Mesendoderm (in vitro differentiated cells): ENCODE results near the gene BBS9.

ENCODE experiments used
- DNase-seq: peaks from one replicate; pipeline ENCODE4 v3.0.0; 2013
- H2AK5ac ChIP-seq: 2 replicates; pipeline ENCODE4 v1.6.1; 2013; ENCODE audit warnings: low read length, inconsistent platforms
- H2BK120ac ChIP-seq: 2 replicates; pipeline ENCODE4 v1.6.1; 2013; ENCODE audit warnings: low read depth, mild to moderate bottlenecking, low read length, moderate library complexity, mixed read lengths
- H2BK15ac ChIP-seq: replicated peaks from 2 replicates; pipeline ENCODE4 v1.6.1; 2013; ENCODE audit warnings: low read depth, mild to moderate bottlenecking, moderate library complexity
- H2BK5ac ChIP-seq: 2 replicates; pipeline ENCODE4 v1.6.1; 2013; ENCODE audit warnings: low read length, inconsistent platforms
- H3K18ac ChIP-seq: 2 replicates; pipeline ENCODE4 v1.6.1; 2013; ENCODE audit warnings: mild to moderate bottlenecking, low read length, mixed read lengths
- H3K23ac ChIP-seq: one replicate; pipeline ENCODE4 v1.6.1; 2013; ENCODE audit warnings: low read length
- H3K27ac ChIP-seq: 2 replicates; pipeline ENCODE4 v1.5.1; 2013; ENCODE audit warnings: low read depth, mild to moderate bottlenecking, inconsistent platforms, low read length, moderate library complexity
- H3K27me3 ChIP-seq: 2 replicates; pipeline ENCODE4 v1.6.1; 2013; ENCODE audit warnings: low read length, control low read depth, mild to moderate bottlenecking, inconsistent platforms; ENCODE audit not compliant: insufficient read depth, poor library complexity
- H3K36me3 ChIP-seq: 2 replicates; pipeline ENCODE4 v1.6.1; 2013; ENCODE audit warnings: low read length, inconsistent platforms; ENCODE audit not compliant: control insufficient read depth, insufficient read depth
- H3K4ac ChIP-seq: one replicate; pipeline ENCODE4 v1.6.1; 2013; ENCODE audit warnings: low read depth, mild to moderate bottlenecking, low read length, moderate library complexity
- H3K4me1 ChIP-seq: 2 replicates; pipeline ENCODE4 v1.6.1; 2013; ENCODE audit warnings: low read depth, low read length, inconsistent platforms; ENCODE audit not compliant: control insufficient read depth
- H3K4me2 ChIP-seq: 2 replicates; pipeline ENCODE4 v1.6.1; 2013; ENCODE audit warnings: low read length
- H3K4me3 ChIP-seq: 2 replicates; pipeline ENCODE4 v1.5.1; 2013; ENCODE audit warnings: mild to moderate bottlenecking, low read length
- H3K56ac ChIP-seq: one replicate; pipeline ENCODE4 v1.6.1; 2013; ENCODE audit warnings: low read length
- H3K79me1 ChIP-seq: 2 replicates; pipeline ENCODE4 v1.6.1; 2013; ENCODE audit warnings: low read length, inconsistent platforms
- H3K79me2 ChIP-seq: 2 replicates; pipeline ENCODE4 v1.6.1; 2013; ENCODE audit warnings: mild to moderate bottlenecking, low read length; ENCODE audit not compliant: control insufficient read depth, insufficient read depth
- H3K9ac ChIP-seq: 2 replicates; pipeline ENCODE4 v1.6.1; 2013; ENCODE audit warnings: low read length, inconsistent platforms
- H4K5ac ChIP-seq: one replicate; pipeline ENCODE4 v1.6.1; 2013; ENCODE audit warnings: low read length
- H4K8ac ChIP-seq: one replicate; pipeline ENCODE4 v1.6.1; 2013; ENCODE audit warnings: low read depth, mild to moderate bottlenecking, control low read depth, low read length, moderate library complexity
- WGBS: extraction: QIAGEN DNeasy Blood & Tissue Kit; methylation state at CpG from one replicate; pipeline ENCODE4 v1.1.7; 2013; ENCODE audit warnings: low lambda C conversion rate, missing lambda C conversion rate; ENCODE audit not compliant: insufficient coverage; ENCODE audit errors: extremely low coverage; 5-methylcytosine and 5-hydroxymethylcytosine counted together

Gene BBS9

GRCh38 chr7:33582533-33582932, 453.2 kb downstream of the BBS9 start:
- H3K79me2 ChIP-seq, result no peaks in the 10 kb centered on the region
- H2BK120ac ChIP-seq, result no peak overlapping the region
- no peak overlapping the region for H3K4me3 ChIP-seq
- H3K4ac ChIP-seq, result no peak overlapping the region
- no peak overlapping the region for H3K56ac ChIP-seq
- H3K18ac ChIP-seq, result no peak overlapping the region
- no peak overlapping the region for H3K9ac ChIP-seq
- H3K27ac ChIP-seq, result no peak overlapping the region
- no peak overlapping the region for H2BK5ac ChIP-seq
- no peak overlapping the region for H4K8ac ChIP-seq
- no peaks in the 10 kb centered on the region for H3K4me1 ChIP-seq
- H4K5ac ChIP-seq, result no peak overlapping the region
- no peak overlapping the region for H3K23ac ChIP-seq
- H3K79me1 ChIP-seq, result no peaks in the 10 kb centered on the region
- H3K4me2 ChIP-seq, result no peak overlapping the region
- no peak overlapping the region for H2BK15ac ChIP-seq
- H2AK5ac ChIP-seq, result no peak overlapping the region
- WGBS, result no CpG with 5 or more reads among the region's 1 CpG
- H3K36me3 ChIP-seq, result no peaks in the 10 kb centered on the region
- H3K27me3 ChIP-seq, result no peaks in the 10 kb centered on the region
- DNase-seq, result no peak

- no peaks in the 10 kb centered on the region for H3K36me3 ChIP-seq
- H3K9ac ChIP-seq, result no peak overlapping the region
- no peak overlapping the region for H3K4me3 ChIP-seq
- H4K5ac ChIP-seq, result no peak overlapping the region
- no peaks in the 10 kb centered on the region for H3K79me1 ChIP-seq
- no peak overlapping the region for H2AK5ac ChIP-seq
- no peak for DNase-seq
- WGBS, result no CpG with 5 or more reads among the region's 2 CpGs
- H2BK15ac ChIP-seq, result no peak overlapping the region
- no peak overlapping the region for H3K4ac ChIP-seq
- H4K8ac ChIP-seq, result no peak overlapping the region
- H3K18ac ChIP-seq, result no peak overlapping the region
- H3K4me1 ChIP-seq, result no peaks in the 10 kb centered on the region
- no peak overlapping the region for H3K23ac ChIP-seq
- no peak overlapping the region for H2BK5ac ChIP-seq
- H3K79me2 ChIP-seq, result no peaks in the 10 kb centered on the region
- no peaks in the 10 kb centered on the region for H3K27me3 ChIP-seq
- H3K4me2 ChIP-seq, result no peak overlapping the region
- no peak overlapping the region for H3K56ac ChIP-seq
- H3K27ac ChIP-seq, result no peak overlapping the region
- no peak overlapping the region for H2BK120ac ChIP-seq
These were observed 460.5 kb downstream of the BBS9 start for GRCh38 chr7:33589911-33590310.

GRCh38 chr7:33590916-33591315, 461.6 kb downstream of the BBS9 start:
- H3K4me1 ChIP-seq, result no peaks in the 10 kb centered on the region
- H2BK120ac ChIP-seq, result no peak overlapping the region
- H4K5ac ChIP-seq, result no peak overlapping the region
- no peaks in the 10 kb centered on the region for H3K79me1 ChIP-seq
- H3K36me3 ChIP-seq, result no peaks in the 10 kb centered on the region
- no peaks in the 10 kb centered on the region for H3K79me2 ChIP-seq
- H4K8ac ChIP-seq, result no peak overlapping the region
- H3K27ac ChIP-seq, result no peak overlapping the region
- H3K4me2 ChIP-seq, result no peak overlapping the region
- no peaks in the 10 kb centered on the region for H3K27me3 ChIP-seq
- no peak overlapping the region for H2BK5ac ChIP-seq
- no peak overlapping the region for H2BK15ac ChIP-seq
- no peak overlapping the region for H3K23ac ChIP-seq
- no peak overlapping the region for H3K9ac ChIP-seq
- no peak for DNase-seq
- no peak overlapping the region for H3K4ac ChIP-seq
- H2AK5ac ChIP-seq, result no peak overlapping the region
- H3K18ac ChIP-seq, result no peak overlapping the region
- no peak overlapping the region for H3K4me3 ChIP-seq
- H3K56ac ChIP-seq, result no peak overlapping the region

GRCh38 chr7:33591490-33591889, 462.1 kb downstream of the BBS9 start:
- no CpG with 5 or more reads among the region's 5 CpGs for WGBS
- H2BK5ac ChIP-seq, result no peak overlapping the region
- H3K56ac ChIP-seq, result no peak overlapping the region
- no peak for DNase-seq
- H3K9ac ChIP-seq, result no peak overlapping the region
- no peak overlapping the region for H2BK120ac ChIP-seq
- no peak overlapping the region for H3K18ac ChIP-seq
- H3K27ac ChIP-seq, result no peak overlapping the region
- no peaks in the 10 kb centered on the region for H3K79me1 ChIP-seq
- no peak overlapping the region for H3K4me2 ChIP-seq
- no peak overlapping the region for H3K23ac ChIP-seq
- no peaks in the 10 kb centered on the region for H3K4me1 ChIP-seq
- H3K79me2 ChIP-seq, result no peaks in the 10 kb centered on the region
- H3K4ac ChIP-seq, result no peak overlapping the region
- no peak overlapping the region for H2AK5ac ChIP-seq
- no peak overlapping the region for H4K8ac ChIP-seq
- H4K5ac ChIP-seq, result no peak overlapping the region
- H3K27me3 ChIP-seq, result no peaks in the 10 kb centered on the region
- no peak overlapping the region for H3K4me3 ChIP-seq
- no peak overlapping the region for H2BK15ac ChIP-seq
- no peaks in the 10 kb centered on the region for H3K36me3 ChIP-seq

- H2BK5ac ChIP-seq, result no peak overlapping the region
- H3K79me2 ChIP-seq, result no peaks in the 10 kb centered on the region
- H3K4me1 ChIP-seq, result no peaks in the 10 kb centered on the region
- H3K27ac ChIP-seq, result no peak overlapping the region
- H4K8ac ChIP-seq, result no peak overlapping the region
- no peak overlapping the region for H3K4me2 ChIP-seq
- H3K18ac ChIP-seq, result no peak overlapping the region
- H3K27me3 ChIP-seq, result no peaks in the 10 kb centered on the region
- H3K23ac ChIP-seq, result no peak overlapping the region
- no peaks in the 10 kb centered on the region for H3K36me3 ChIP-seq
- DNase-seq, result no peak
- no peak overlapping the region for H2AK5ac ChIP-seq
- no peak overlapping the region for H2BK120ac ChIP-seq
- no peak overlapping the region for H4K5ac ChIP-seq
- no peak overlapping the region for H3K56ac ChIP-seq
- no peak overlapping the region for H3K4ac ChIP-seq
- no peak overlapping the region for H3K4me3 ChIP-seq
- H3K9ac ChIP-seq, result no peak overlapping the region
- H2BK15ac ChIP-seq, result no peak overlapping the region
- no peaks in the 10 kb centered on the region for H3K79me1 ChIP-seq
These were observed 463.4 kb downstream of the BBS9 start for GRCh38 chr7:33592718-33593117.

GRCh38 chr7:33593611-33594010, 464.2 kb downstream of the BBS9 start:
- Histone ChIP-seq H2BK5ac (no peak overlapping the region), H3K4me2 (no peak overlapping the region), H2BK15ac (no peak overlapping the region), H4K5ac (no peak overlapping the region), H3K79me1 (no peaks in the 10 kb centered on the region), H3K36me3 (no peaks in the 10 kb centered on the region), H2BK120ac (no peak overlapping the region), H3K4me1 (no peaks in the 10 kb centered on the region), H3K27me3 (no peaks in the 10 kb centered on the region), H3K9ac (no peak overlapping the region), H3K56ac (no peak overlapping the region), H2AK5ac (no peak overlapping the region), H3K79me2 (no peaks in the 10 kb centered on the region), H3K18ac (no peak overlapping the region), H4K8ac (no peak overlapping the region), H3K4ac (no peak overlapping the region), H3K27ac (no peak overlapping the region), H3K4me3 (no peak overlapping the region), H3K23ac (no peak overlapping the region)
- DNase-seq, result no peak
- WGBS, result no CpG with 5 or more reads among the region's 3 CpGs
